SK-N-SH treated with all-trans-retinoic acid at 6 μM for 48 hours (cell line): ENCODE results near the gene TMEM131.

Source experiments
- ATAC-seq: fragments of 200-7000 bp; cut with Tn5 transposase; 3 replicates; pipeline ENCODE4 v1.9.1; 2020; ENCODE audit warnings: mild to moderate bottlenecking, moderate library complexity
- ARNTL ChIP-seq: fragments of 450-650 bp; formaldehyde crosslinking; IDR thresholded peaks from 2 replicates; pipeline ENCODE4 v1.5.0; 2020; ENCODE audit warnings: low read depth, mild to moderate bottlenecking, moderate library complexity, borderline replicate concordance
- BACH2 ChIP-seq: fragments of 250-450 bp; sonication (Bioruptor Pico); IDR thresholded peaks from 2 replicates; pipeline ENCODE4 v1.9.0; 2021; ENCODE audit warnings: mild to moderate bottlenecking, borderline replicate concordance
- CSDC2 ChIP-seq: fragments of 250-450 bp; sonication (Bioruptor Pico); IDR thresholded peaks from 2 replicates; pipeline ENCODE4 v1.5.0; 2020; ENCODE audit warnings: mild to moderate bottlenecking, moderate library complexity
- ESRRG ChIP-seq: fragments of 250-450 bp; sonication (Bioruptor Pico); IDR thresholded peaks from 2 replicates; pipeline ENCODE4 v1.6.1; 2021; ENCODE audit warnings: mild to moderate bottlenecking
- GLIS3 ChIP-seq: fragments of 250-450 bp; sonication (Bioruptor Pico); IDR thresholded peaks from 2 replicates; pipeline ENCODE4 v1.5.0; 2020; ENCODE audit warnings: mild to moderate bottlenecking, moderate library complexity
- ISL1 ChIP-seq: fragments of 250-450 bp; sonication (Bioruptor Pico); IDR thresholded peaks from 2 replicates; pipeline ENCODE4 v2.1.2; 2022; ENCODE audit warnings: mild to moderate bottlenecking, moderate library complexity
- OSR1 ChIP-seq: fragments of 250-450 bp; sonication (Bioruptor Pico); IDR thresholded peaks from 2 replicates; pipeline ENCODE4 v1.8.0; 2022; ENCODE audit warnings: moderate library complexity, mild to moderate bottlenecking, inconsistent platforms
- PPARA ChIP-seq: fragments of 250-450 bp; sonication (Bioruptor Pico); IDR thresholded peaks from 2 replicates; pipeline ENCODE4 v1.5.0; 2020; ENCODE audit warnings: mild to moderate bottlenecking, borderline replicate concordance
- SNAI2 ChIP-seq: fragments of 250-450 bp; sonication (Bioruptor Pico); IDR thresholded peaks from 2 replicates; pipeline ENCODE4 v1.5.0; 2020; ENCODE audit warnings: mild to moderate bottlenecking, moderate library complexity
- TCF4 ChIP-seq: fragments of 250-450 bp; sonication (Bioruptor Pico); IDR thresholded peaks from 2 replicates; pipeline ENCODE4 v1.8.0; 2021; ENCODE audit warnings: mild to moderate bottlenecking, moderate library complexity, borderline replicate concordance
- ZC3H10 ChIP-seq: fragments of 250-450 bp; sonication (Bioruptor Pico); IDR thresholded peaks from 2 replicates; pipeline ENCODE4 v1.5.1; 2021; ENCODE audit warnings: mild to moderate bottlenecking, moderate library complexity
- ZFP3 ChIP-seq: fragments of 250-450 bp; sonication (Bioruptor Pico); IDR thresholded peaks from 2 replicates; pipeline ENCODE4 v1.5.0; 2020; ENCODE audit warnings: mild to moderate bottlenecking, moderate library complexity
- ZFP30 ChIP-seq: fragments of 450-650 bp; formaldehyde crosslinking; IDR thresholded peaks from 2 replicates; pipeline ENCODE4 v1.5.0; 2022; ENCODE audit warnings: mild to moderate bottlenecking, moderate library complexity
- ZNF565 ChIP-seq: fragments of 450-650 bp; formaldehyde crosslinking; conservative IDR thresholded peaks from 2 replicates; pipeline ENCODE4 v1.5.0; 2020; ENCODE audit warnings: low read depth, mild to moderate bottlenecking, moderate library complexity
- ZNF70 ChIP-seq: fragments of 450-650 bp; formaldehyde crosslinking; IDR thresholded peaks from 2 replicates; pipeline ENCODE4 v1.5.0; 2020; ENCODE audit warnings: mild to moderate bottlenecking, moderate library complexity
- ZNF8 ChIP-seq: fragments of 450-650 bp; formaldehyde crosslinking; IDR thresholded peaks from 2 replicates; pipeline ENCODE4 v1.5.0; 2020; ENCODE audit warnings: mild to moderate bottlenecking, moderate library complexity
- TF ChIP-seq, protein P1 (sequence below): fragments of 250-450 bp; sonication (Bioruptor Pico); IDR thresholded peaks from 2 replicates; pipeline ENCODE4 v1.5.1; 2020; ENCODE audit warnings: low read depth, mild to moderate bottlenecking, moderate library complexity
- TF ChIP-seq, protein P2 (sequence below): fragments of 250-450 bp; sonication (Bioruptor Pico); IDR thresholded peaks from 2 replicates; pipeline ENCODE4 v1.5.0; 2020; ENCODE audit warnings: mild to moderate bottlenecking, moderate library complexity
- TF ChIP-seq, protein P3 (sequence below): fragments of 250-450 bp; sonication (Bioruptor Pico); IDR thresholded peaks from 2 replicates; pipeline ENCODE4 v1.8.0; 2021; ENCODE audit warnings: low read depth, mild to moderate bottlenecking, moderate library complexity, borderline replicate concordance
- TF ChIP-seq, protein P4 (sequence below): fragments of 250-450 bp; sonication (Bioruptor Pico); IDR thresholded peaks from 2 replicates; pipeline ENCODE4 v1.5.1; 2021; ENCODE audit warnings: mild to moderate bottlenecking, moderate library complexity
- TF ChIP-seq, protein P5 (sequence below): fragments of 250-450 bp; sonication (Bioruptor Pico); IDR thresholded peaks from 2 replicates; pipeline ENCODE4 v1.8.0; 2020; ENCODE audit warnings: mild to moderate bottlenecking, moderate library complexity, borderline replicate concordance

The TMEM131 gene

DNA sequence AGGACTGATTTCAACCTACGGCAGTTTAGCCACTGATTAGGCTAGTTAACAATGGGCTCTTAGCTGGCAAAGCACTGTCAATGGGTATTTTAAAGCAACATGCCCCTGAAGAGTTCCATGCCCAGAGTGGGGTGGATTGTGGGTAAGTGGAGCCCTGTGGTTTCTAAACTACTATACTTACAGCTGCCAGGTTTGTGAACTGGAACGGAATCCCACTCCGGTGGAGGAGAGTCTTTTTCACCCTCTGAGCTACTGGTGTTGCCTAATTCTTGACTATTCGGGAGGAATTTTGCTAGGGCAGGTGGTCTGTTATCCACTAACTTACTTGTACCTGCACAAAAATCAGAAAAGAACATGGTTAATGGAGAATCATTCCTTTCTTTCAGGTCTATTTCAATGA is 229.8 kb downstream of the TMEM131 start:
- TF ChIP-seq ZC3H10 (CRISPR knock-in tag) (no peak), ARNTL (CRISPR knock-in tag) (no peak), ZNF70 (no peak), TCF4 (CRISPR knock-in tag) (no peak), OSR1 (CRISPR knock-in tag) (no peak), ZNF8 (CRISPR knock-in tag) (no peak), BACH2 (CRISPR knock-in tag) (no peak)
- TF ChIP-seq, protein P1, sequence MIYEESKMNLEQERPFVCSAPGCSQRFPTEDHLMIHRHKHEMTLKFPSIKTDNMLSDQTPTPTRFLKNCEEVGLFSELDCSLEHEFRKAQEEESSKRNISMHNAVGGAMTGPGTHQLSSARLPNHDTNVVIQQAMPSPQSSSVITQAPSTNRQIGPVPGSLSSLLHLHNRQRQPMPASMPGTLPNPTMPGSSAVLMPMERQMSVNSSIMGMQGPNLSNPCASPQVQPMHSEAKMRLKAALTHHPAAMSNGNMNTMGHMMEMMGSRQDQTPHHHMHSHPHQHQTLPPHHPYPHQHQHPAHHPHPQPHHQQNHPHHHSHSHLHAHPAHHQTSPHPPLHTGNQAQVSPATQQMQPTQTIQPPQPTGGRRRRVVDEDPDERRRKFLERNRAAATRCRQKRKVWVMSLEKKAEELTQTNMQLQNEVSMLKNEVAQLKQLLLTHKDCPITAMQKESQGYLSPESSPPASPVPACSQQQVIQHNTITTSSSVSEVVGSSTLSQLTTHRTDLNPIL: no peak
- TF ChIP-seq, protein P2, sequence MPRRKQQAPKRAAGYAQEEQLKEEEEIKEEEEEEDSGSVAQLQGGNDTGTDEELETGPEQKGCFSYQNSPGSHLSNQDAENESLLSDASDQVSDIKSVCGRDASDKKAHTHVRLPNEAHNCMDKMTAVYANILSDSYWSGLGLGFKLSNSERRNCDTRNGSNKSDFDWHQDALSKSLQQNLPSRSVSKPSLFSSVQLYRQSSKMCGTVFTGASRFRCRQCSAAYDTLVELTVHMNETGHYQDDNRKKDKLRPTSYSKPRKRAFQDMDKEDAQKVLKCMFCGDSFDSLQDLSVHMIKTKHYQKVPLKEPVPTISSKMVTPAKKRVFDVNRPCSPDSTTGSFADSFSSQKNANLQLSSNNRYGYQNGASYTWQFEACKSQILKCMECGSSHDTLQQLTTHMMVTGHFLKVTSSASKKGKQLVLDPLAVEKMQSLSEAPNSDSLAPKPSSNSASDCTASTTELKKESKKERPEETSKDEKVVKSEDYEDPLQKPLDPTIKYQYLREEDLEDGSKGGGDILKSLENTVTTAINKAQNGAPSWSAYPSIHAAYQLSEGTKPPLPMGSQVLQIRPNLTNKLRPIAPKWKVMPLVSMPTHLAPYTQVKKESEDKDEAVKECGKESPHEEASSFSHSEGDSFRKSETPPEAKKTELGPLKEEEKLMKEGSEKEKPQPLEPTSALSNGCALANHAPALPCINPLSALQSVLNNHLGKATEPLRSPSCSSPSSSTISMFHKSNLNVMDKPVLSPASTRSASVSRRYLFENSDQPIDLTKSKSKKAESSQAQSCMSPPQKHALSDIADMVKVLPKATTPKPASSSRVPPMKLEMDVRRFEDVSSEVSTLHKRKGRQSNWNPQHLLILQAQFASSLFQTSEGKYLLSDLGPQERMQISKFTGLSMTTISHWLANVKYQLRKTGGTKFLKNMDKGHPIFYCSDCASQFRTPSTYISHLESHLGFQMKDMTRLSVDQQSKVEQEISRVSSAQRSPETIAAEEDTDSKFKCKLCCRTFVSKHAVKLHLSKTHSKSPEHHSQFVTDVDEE (CRISPR knock-in tag): no peak
- no peak for ATAC-seq

DNA sequence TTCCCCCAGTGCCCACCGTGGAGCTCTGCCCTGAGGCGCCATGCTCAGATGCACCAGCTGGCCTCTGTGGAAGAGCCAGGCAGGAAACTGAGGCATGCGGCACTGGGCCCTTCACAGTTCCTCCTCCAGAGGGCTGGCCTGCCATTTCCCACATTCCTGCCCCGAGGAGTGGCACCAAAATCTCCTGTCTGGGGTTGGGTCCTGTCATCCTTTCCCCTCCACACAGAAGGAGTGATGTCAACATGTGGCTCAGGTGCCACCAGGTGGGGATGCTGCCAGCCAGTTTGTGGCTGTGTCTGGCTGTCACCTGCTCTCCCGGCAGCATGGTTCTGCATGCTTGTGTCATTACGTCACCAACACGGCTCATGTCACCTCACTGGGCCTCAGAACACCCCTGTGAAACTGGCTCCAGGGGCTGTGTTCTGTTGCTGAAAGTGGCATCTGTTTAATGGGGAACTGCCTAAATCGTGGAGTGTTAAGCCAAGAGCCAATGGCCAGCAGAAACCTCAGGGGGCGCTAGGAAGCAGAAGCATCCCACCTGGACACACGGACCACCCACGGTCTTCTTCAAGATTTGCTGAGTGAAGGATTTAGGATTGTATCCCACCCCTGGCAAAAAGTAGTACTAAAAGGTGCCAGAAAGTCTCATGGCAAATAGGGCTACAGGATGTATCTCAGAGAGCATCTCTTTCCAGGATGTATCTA is 231.0 kb downstream of the TMEM131 start:
- TF ChIP-seq ZFP30 (CRISPR knock-in tag) (no peak), ESRRG (CRISPR knock-in tag) (no peak), ZC3H10 (CRISPR knock-in tag) (no peak), ZNF565 (no peak), ZFP3 (no peak), SNAI2 (CRISPR knock-in tag) (no peak), PPARA (no peak), GLIS3 (CRISPR knock-in tag) (no peak), ISL1 (CRISPR knock-in tag) (no peak), CSDC2 (no peak)
- TF ChIP-seq, protein P3, sequence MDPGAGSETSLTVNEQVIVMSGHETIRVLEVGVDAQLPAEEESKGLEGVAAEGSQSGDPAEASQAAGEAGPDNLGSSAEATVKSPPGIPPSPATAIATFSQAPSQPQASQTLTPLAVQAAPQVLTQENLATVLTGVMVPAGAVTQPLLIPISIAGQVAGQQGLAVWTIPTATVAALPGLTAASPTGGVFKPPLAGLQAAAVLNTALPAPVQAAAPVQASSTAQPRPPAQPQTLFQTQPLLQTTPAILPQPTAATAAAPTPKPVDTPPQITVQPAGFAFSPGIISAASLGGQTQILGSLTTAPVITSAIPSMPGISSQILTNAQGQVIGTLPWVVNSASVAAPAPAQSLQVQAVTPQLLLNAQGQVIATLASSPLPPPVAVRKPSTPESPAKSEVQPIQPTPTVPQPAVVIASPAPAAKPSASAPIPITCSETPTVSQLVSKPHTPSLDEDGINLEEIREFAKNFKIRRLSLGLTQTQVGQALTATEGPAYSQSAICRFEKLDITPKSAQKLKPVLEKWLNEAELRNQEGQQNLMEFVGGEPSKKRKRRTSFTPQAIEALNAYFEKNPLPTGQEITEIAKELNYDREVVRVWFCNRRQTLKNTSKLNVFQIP: no peak
- TF ChIP-seq, protein P4, sequence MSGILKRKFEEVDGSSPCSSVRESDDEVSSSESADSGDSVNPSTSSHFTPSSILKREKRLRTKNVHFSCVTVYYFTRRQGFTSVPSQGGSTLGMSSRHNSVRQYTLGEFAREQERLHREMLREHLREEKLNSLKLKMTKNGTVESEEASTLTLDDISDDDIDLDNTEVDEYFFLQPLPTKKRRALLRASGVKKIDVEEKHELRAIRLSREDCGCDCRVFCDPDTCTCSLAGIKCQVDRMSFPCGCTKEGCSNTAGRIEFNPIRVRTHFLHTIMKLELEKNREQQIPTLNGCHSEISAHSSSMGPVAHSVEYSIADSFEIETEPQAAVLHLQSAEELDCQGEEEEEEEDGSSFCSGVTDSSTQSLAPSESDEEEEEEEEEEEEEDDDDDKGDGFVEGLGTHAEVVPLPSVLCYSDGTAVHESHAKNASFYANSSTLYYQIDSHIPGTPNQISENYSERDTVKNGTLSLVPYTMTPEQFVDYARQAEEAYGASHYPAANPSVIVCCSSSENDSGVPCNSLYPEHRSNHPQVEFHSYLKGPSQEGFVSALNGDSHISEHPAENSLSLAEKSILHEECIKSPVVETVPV (CRISPR knock-in tag): no peak
- TF ChIP-seq, protein P2 (CRISPR knock-in tag): no peak
- TF ChIP-seq, protein P5, sequence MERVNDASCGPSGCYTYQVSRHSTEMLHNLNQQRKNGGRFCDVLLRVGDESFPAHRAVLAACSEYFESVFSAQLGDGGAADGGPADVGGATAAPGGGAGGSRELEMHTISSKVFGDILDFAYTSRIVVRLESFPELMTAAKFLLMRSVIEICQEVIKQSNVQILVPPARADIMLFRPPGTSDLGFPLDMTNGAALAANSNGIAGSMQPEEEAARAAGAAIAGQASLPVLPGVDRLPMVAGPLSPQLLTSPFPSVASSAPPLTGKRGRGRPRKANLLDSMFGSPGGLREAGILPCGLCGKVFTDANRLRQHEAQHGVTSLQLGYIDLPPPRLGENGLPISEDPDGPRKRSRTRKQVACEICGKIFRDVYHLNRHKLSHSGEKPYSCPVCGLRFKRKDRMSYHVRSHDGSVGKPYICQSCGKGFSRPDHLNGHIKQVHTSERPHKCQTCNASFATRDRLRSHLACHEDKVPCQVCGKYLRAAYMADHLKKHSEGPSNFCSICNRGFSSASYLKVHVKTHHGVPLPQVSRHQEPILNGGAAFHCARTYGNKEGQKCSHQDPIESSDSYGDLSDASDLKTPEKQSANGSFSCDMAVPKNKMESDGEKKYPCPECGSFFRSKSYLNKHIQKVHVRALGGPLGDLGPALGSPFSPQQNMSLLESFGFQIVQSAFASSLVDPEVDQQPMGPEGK (CRISPR knock-in tag): no peak
- TF ChIP-seq, all 23 proteins: peak for 0

More for the DNA sequence above, 231.0 kb downstream of the TMEM131 start:
- ATAC-seq: no peak
